Hepatocyte (in vitro differentiated cells): ENCODE results near the gene CNOT8. TPM values are rescaled to one million over a fixed set of nuclear protein-coding genes. Genes with fewer than 3 reads are reported as not detected.

ENCODE experiments used
- DNase-seq: peaks from one replicate; pipeline ENCODE4 v3.0.0-alpha.2; 2016; ENCODE audit warnings: low spot score
- H2AFZ ChIP-seq: fragments of 200-600 bp; sonication (generic); 2 replicates; pipeline ENCODE4 v1.6.0; 2016; ENCODE audit warnings: antibody characterized with exemption, mild to moderate bottlenecking
- H3K27ac ChIP-seq: fragments of 200-600 bp; sonication (generic); 2 replicates; pipeline ENCODE4 v1.5.1; 2016; ENCODE audit warnings: mild to moderate bottlenecking
- H3K27me3 ChIP-seq: fragments of 200-600 bp; sonication (generic); 2 replicates; pipeline ENCODE4 v1.6.1; 2016
- H3K36me3 ChIP-seq: fragments of 200-600 bp; sonication (generic); replicated peaks from 2 replicates; pipeline ENCODE4 v1.5.1; 2016; ENCODE audit warnings: low read depth; ENCODE audit not compliant: insufficient read depth
- H3K4me1 ChIP-seq: fragments of 200-600 bp; sonication (generic); 2 replicates; pipeline ENCODE4 v1.5.1; 2016; ENCODE audit warnings: mild to moderate bottlenecking, moderate library complexity; ENCODE audit not compliant: insufficient read depth
- H3K4me2 ChIP-seq: fragments of 200-600 bp; sonication (generic); 2 replicates; pipeline ENCODE4 v1.6.0; 2016
- H3K4me3 ChIP-seq: fragments of 200-600 bp; sonication (generic); 2 replicates; pipeline ENCODE4 v1.5.1; 2016; ENCODE audit warnings: mild to moderate bottlenecking
- H3K79me2 ChIP-seq: fragments of 200-600 bp; sonication (generic); 2 replicates; pipeline ENCODE4 v1.6.0; 2017; ENCODE audit warnings: mild to moderate bottlenecking
- H3K9me2 ChIP-seq: fragments of 200-600 bp; sonication (generic); replicated peaks from 2 replicates; pipeline ENCODE4 v1.6.0; 2017; ENCODE audit warnings: mild to moderate bottlenecking; ENCODE audit not compliant: insufficient read depth
- H3K9me3 ChIP-seq: fragments of 200-600 bp; sonication (generic); 2 replicates; pipeline ENCODE4 v1.5.1; 2016; ENCODE audit warnings: low read depth, mild to moderate bottlenecking
- H4K20me1 ChIP-seq: fragments of 200-600 bp; sonication (generic); 2 replicates; pipeline ENCODE4 v1.6.0; 2016; ENCODE audit warnings: mild to moderate bottlenecking; ENCODE audit not compliant: insufficient read depth, poor library complexity, severe bottlenecking
- CTCF ChIP-seq: fragments of 200-600 bp; sonication (generic); IDR thresholded peaks from 2 replicates; pipeline ENCODE4 v1.5.1; 2016; ENCODE audit warnings: antibody characterized with exemption, mild to moderate bottlenecking; ENCODE audit not compliant: poor library complexity
- EZH2 ChIP-seq: fragments of 200-600 bp; sonication (generic); IDR thresholded peaks from 2 replicates; pipeline ENCODE4 v1.6.1; 2016; ENCODE audit warnings: antibody characterized with exemption, mild to moderate bottlenecking, borderline replicate concordance
- EZH2phosphoT487 ChIP-seq: fragments of 200-600 bp; sonication (generic); IDR thresholded peaks from one replicate; pipeline ENCODE4 v1.6.1; 2018; ENCODE audit warnings: antibody characterized with exemption, mild to moderate bottlenecking, low read depth, moderate library complexity; ENCODE audit not compliant: unreplicated experiment, severe bottlenecking
- WGBS: methylation state at CpG from one replicate; pipeline ENCODE4 v1.1.6; 2016; ENCODE audit warnings: low lambda C conversion rate; ENCODE audit errors: missing lambda C conversion rate; 5-methylcytosine and 5-hydroxymethylcytosine counted together
- polyA plus RNA-seq: library from polyadenylated mRNA; unstranded; fragments of >200 nt; fragmentation: Nextera tagmentation; extraction: Ambion mirVana; gene quantifications from 2 replicates; pipeline ENCODE4 v1.2.1, GENCODE V29; 2016
- total RNA-seq: library from RNA; depleted of rRNA; stranded (reverse); fragments of >200 nt; gene quantifications from 2 replicates; pipeline ENCODE4 v1.2.3, GENCODE V29; 2014

Gene CNOT8
- total and polyA plus RNA-seq, 2 experiments from 2014 or later = 46.7 to 63.9 TPM

DNA sequence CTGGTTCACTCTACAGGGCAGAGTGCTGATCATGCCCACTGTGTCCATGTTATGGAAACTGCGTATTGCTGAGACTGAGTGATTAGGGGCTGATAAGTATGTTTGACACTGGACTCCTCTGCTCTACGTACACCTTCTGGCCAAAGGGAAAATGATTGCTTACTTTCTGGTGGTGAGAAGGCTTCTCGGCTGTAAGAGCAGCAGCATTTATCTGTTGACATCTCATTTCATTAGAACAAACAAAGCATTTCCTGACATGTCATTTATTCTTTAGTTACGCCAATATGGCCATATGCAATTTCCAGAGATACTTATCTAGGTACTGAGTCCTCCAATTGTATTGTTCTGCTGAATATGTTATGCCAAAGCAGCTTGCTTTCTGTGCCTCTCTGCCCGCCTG is 13.6 kb upstream of the CNOT8 start:
- WGBS = 42% methylated on average over 5 of the region's 5 CpGs
- DNase-seq = no peak
- H3K36me3 ChIP-seq = no peaks in the 10 kb centered on the region
- peaks cover 14% of the 10 kb centered on the region for H3K4me1 ChIP-seq
- no peaks in the 10 kb centered on the region for H3K27me3 ChIP-seq
- H3K4me2 ChIP-seq = no peak overlapping the region
- H3K4me3 ChIP-seq = no peak overlapping the region
- no peak overlapping the region for H3K27ac ChIP-seq
- H2AFZ ChIP-seq = no peak overlapping the region
- TF ChIP-seq CTCF (no peak), EZH2 (no peak), EZH2phosphoT487 (no peak)
- no peaks in the 10 kb centered on the region for H4K20me1 ChIP-seq
- no peaks in the 10 kb centered on the region for H3K9me2 ChIP-seq
- H3K79me2 ChIP-seq = peaks cover 7% of the 10 kb centered on the region
- no peaks in the 10 kb centered on the region for H3K9me3 ChIP-seq

DNA sequence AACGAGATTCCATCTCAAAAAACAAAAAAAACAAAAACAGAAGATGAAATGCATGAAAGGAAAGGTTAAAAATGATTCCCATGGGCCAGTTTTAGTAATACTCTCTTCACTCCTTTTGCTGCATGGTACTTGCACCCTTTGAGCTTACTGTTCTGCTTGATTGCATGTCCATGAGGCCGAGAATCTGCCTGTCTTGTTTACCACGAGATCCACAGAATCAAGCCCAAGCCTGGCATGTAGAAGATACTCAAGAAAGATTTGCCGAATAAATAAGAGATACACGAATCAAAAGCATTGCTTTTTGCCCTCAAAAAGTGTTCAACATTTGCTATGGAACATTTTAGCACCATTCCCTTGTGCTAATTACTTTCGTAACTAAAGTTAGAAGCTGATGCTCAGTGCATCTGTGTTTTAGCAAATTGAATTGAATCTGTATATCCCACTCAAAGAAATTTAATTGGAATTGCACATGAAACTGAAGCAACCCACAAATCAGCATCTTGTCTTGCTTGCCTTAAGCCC is 9.1 kb upstream of the CNOT8 start:
- Histone ChIP-seq H3K4me3 (no peak overlapping the region), H3K27ac (peak overlapping the region; percentile 66), H2AFZ (no peak overlapping the region), H3K36me3 (no peaks in the 10 kb centered on the region), H3K79me2 (peaks cover 7% of the 10 kb centered on the region), H4K20me1 (no peaks in the 10 kb centered on the region), H3K4me2 (peak overlapping the region; percentile 81), H3K9me3 (no peaks in the 10 kb centered on the region), H3K9me2 (no peaks in the 10 kb centered on the region), H3K27me3 (no peaks in the 10 kb centered on the region), H3K4me1 (peaks cover 11% of the 10 kb centered on the region)
- TF ChIP-seq CTCF (no peak), EZH2phosphoT487 (no peak), EZH2 (no peak)
- DNase-seq = no peak
- 85% methylated on average over 6 of the region's 6 CpGs for WGBS

- Histone ChIP-seq H2AFZ (peak overlapping the region; percentile 32), H3K4me3 (peak overlapping the region; percentile 11), H3K9me3 (no peaks in the 10 kb centered on the region), H3K27ac (peak overlapping the region; percentile 66), H3K36me3 (no peaks in the 10 kb centered on the region), H3K79me2 (peaks cover 7% of the 10 kb centered on the region), H3K9me2 (no peaks in the 10 kb centered on the region), H3K27me3 (no peaks in the 10 kb centered on the region), H3K4me2 (peak overlapping the region; percentile 81), H4K20me1 (no peaks in the 10 kb centered on the region), H3K4me1 (peaks cover 11% of the 10 kb centered on the region)
- no peak for TF ChIP-seq EZH2
- 30% methylated on average over 2 of the region's 2 CpGs for WGBS
- peak; percentile 24 for DNase-seq
Measured at GRCh38 chr5:154849791-154850201, 8.6 kb upstream of the CNOT8 start.

GRCh38 chr5:154850255-154851062 is 8.0 kb upstream of the CNOT8 start, which contains the start of gene FAXDC2:
TSS of gene FAXDC2 (minus strand) at chr5:154850603. CDS start at chr5:154838178, 12,425 bp downstream.
- Histone ChIP-seq H4K20me1 (no peaks in the 10 kb centered on the region), H3K27me3 (no peaks in the 10 kb centered on the region), H3K36me3 (no peaks in the 10 kb centered on the region), H3K4me2 (peak within 1 kb of the TSS; percentile 81), H2AFZ (peak within 1 kb of the TSS; percentile 32), H3K9me2 (no peaks in the 10 kb centered on the region), H3K4me1 (peaks cover 11% of the 10 kb centered on the region), H3K27ac (peak within 1 kb of the TSS; percentile 66), H3K9me3 (no peaks in the 10 kb centered on the region), H3K4me3 (peak within 1 kb of the TSS; percentile 11), H3K79me2 (peaks cover 7% of the 10 kb centered on the region)
- no peak for TF ChIP-seq CTCF
- no peak for TF ChIP-seq EZH2phosphoT487
- no peak for TF ChIP-seq EZH2
- DNase-seq = peak; percentile 79
- WGBS = 8% methylated on average over 11 of the region's 11 CpGs
